MCF 10A (cell line): Measurements from ENCODE around the gene COMMD10. TPM values are rescaled to one million over a fixed set of nuclear protein-coding genes. Genes with fewer than 3 reads are reported as not detected.

Experiments
- BruUV-seq: library from RNA; stranded (reverse); fragments of 400-500 nt; replicated peaks from 2 replicates; lab custom pipeline; 2021; lab: Mats Ljungman, UMichigan
- CTCF ChIA-PET: fragments of 300-600 bp; sonication (Branson Sonifier 250); formaldehyde crosslinking; extraction: SDS; loops from one replicate; lab custom pipeline; 2021; ENCODE audit warnings: antibody characterized with exemption, inconsistent platforms; lab: Yijun Ruan, JAX
- POLR2A ChIA-PET: fragments of 300-600, 350-650 bp; sonication (Branson Sonifier 250); formaldehyde crosslinking; extraction: SDS; loops from one replicate; lab custom pipeline; 2020; ENCODE audit warnings: antibody characterized with exemption, inconsistent platforms; lab: Yijun Ruan, JAX
- DNase-seq: peaks from one replicate; pipeline ENCODE4 v3.0.0-alpha.2; 2018; ENCODE audit not compliant: unreplicated experiment
- H3K27ac Mint-ChIP-seq: one replicate; pipeline ENCODE4 v1.8.0; 2022; ENCODE audit warnings: mild to moderate bottlenecking, low read depth, mixed read lengths; ENCODE audit not compliant: unreplicated experiment
- H3K27me3 Mint-ChIP-seq: one replicate; pipeline ENCODE4 v1.8.0; 2022; ENCODE audit warnings: mixed read lengths; ENCODE audit not compliant: insufficient read depth, unreplicated experiment
- H3K36me3 Mint-ChIP-seq: one replicate; pipeline ENCODE4 v1.8.0; 2022; ENCODE audit warnings: mild to moderate bottlenecking, moderate library complexity, mixed read lengths; ENCODE audit not compliant: insufficient read depth, unreplicated experiment
- H3K4me1 Mint-ChIP-seq: one replicate; pipeline ENCODE4 v1.8.0; 2022; ENCODE audit warnings: mixed read lengths; ENCODE audit not compliant: insufficient read depth, unreplicated experiment
- H3K4me3 Mint-ChIP-seq: one replicate; pipeline ENCODE4 v1.8.0; 2022; ENCODE audit warnings: mild to moderate bottlenecking, moderate library complexity, mixed read lengths; ENCODE audit not compliant: unreplicated experiment
- H3K9me3 Mint-ChIP-seq: one replicate; pipeline ENCODE4 v1.8.0; 2022; ENCODE audit warnings: mixed read lengths; ENCODE audit not compliant: unreplicated experiment
- intact Hi-C: fragments of 100-400 bp; cut with micrococcal nuclease; formaldehyde crosslinking; loops from 2 replicates; pipeline ENCODE4 v1.14.1; 2022
- total RNA-seq: library from RNA; stranded (reverse); gene quantifications from 2 replicates; pipeline ENCODE4 v1.2.3, GENCODE V29; 2022
- TF ChIP-seq, protein P1 (sequence below): fragments of 200-600 bp; IDR thresholded peaks from one replicate; pipeline ENCODE4 v1.8.0; 2022; ENCODE audit warnings: antibody characterized with exemption, mild to moderate bottlenecking; ENCODE audit not compliant: unreplicated experiment

The COMMD10 gene
- total RNA-seq, 1 experiment from 2014 or later: 23.2 TPM

DNA sequence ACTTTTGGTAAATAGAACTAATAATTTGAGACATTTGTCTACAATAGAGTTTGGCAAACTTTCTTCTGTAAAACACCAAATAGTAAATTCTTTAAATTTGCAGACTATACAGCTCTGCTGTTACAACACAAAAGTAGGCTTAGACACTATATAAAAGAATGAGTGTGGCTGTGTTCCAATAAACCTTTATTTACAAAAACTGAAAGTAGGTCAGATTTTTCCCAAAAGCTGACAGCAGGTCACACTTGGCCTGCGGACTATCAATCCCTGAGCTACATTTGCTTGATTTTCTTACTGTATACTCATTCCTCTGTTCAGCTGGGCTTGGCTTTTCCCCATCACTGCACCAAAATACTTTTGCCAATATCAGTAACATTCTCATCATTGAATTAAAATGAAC is 189.4 kb downstream of the COMMD10 start:
- H3K27me3 Mint-ChIP-seq: no peaks in the 10 kb centered on the region
- no peak overlapping the region for H3K27ac Mint-ChIP-seq
- TF ChIP-seq, protein P1, sequence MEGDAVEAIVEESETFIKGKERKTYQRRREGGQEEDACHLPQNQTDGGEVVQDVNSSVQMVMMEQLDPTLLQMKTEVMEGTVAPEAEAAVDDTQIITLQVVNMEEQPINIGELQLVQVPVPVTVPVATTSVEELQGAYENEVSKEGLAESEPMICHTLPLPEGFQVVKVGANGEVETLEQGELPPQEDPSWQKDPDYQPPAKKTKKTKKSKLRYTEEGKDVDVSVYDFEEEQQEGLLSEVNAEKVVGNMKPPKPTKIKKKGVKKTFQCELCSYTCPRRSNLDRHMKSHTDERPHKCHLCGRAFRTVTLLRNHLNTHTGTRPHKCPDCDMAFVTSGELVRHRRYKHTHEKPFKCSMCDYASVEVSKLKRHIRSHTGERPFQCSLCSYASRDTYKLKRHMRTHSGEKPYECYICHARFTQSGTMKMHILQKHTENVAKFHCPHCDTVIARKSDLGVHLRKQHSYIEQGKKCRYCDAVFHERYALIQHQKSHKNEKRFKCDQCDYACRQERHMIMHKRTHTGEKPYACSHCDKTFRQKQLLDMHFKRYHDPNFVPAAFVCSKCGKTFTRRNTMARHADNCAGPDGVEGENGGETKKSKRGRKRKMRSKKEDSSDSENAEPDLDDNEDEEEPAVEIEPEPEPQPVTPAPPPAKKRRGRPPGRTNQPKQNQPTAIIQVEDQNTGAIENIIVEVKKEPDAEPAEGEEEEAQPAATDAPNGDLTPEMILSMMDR: no peak
- ChIA-PET CTCF (no interaction called here), POLR2A (no interaction called here)
- intact Hi-C loops: no loop called here
- H3K36me3 Mint-ChIP-seq: no peaks in the 10 kb centered on the region
- peaks cover 8% of the 10 kb centered on the region for H3K9me3 Mint-ChIP-seq
- peaks cover 7% of the 10 kb centered on the region for H3K4me1 Mint-ChIP-seq
- BruUV-seq: no TSS peak
- no peak overlapping the region for H3K4me3 Mint-ChIP-seq
- DNase-seq: no peak

DNA sequence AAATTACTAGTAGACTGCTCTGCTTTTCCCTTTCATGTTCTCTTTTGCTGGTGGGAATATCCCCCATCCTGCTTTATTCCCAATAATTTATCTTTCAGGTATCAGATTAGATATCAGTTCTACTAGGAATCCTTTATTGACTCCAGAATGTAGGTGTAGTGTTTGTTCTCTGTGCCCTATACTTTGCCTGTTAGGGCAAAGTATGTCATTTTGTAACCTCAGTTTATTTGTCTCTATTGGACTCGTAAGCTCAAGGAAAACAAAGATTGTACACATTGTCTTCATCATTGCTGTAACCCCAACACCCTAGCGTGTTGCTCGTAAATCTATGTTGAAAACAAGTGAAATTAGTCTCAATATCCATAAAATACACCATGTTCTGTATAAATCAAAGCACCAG is 190.5 kb downstream of the COMMD10 start:
- Mint-ChIP-seq H3K27ac (no peak overlapping the region), H3K27me3 (no peaks in the 10 kb centered on the region), H3K4me3 (no peak overlapping the region), H3K9me3 (peaks cover 8% of the 10 kb centered on the region), H3K36me3 (no peaks in the 10 kb centered on the region), H3K4me1 (peaks cover 7% of the 10 kb centered on the region)
- ChIA-PET POLR2A (interaction anchor here (0.6 kb wide), 1 partner anchor 50 kb away, joined by 3 read pairs; no protein-coding TSS in a partner anchor), CTCF (no interaction called here)
- BruUV-seq: no TSS peak
- intact Hi-C loops: no loop called here
- DNase-seq: no peak
- TF ChIP-seq, protein P1: no peak

DNA sequence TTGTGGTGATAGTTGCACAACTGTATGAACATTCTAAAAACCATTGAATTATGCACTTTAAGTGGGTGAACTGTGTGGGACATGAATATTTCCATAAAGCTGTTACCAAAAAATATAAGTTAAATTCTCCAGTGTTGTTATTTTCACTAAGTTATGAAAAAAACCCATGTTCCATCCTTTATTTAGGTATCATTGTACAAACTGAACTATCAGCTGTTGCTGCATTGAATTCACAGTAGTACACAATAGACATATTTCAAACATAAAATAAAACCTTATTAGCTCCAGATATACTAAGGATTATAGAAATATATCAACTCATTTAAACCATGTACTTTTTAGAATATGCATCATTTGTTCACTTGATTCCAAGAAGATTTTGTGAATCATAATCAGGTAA is 192.1 kb downstream of the COMMD10 start:
- BruUV-seq: no TSS peak
- TF ChIP-seq, protein P1: no peak
- H3K27me3 Mint-ChIP-seq: no peaks in the 10 kb centered on the region

DNA sequence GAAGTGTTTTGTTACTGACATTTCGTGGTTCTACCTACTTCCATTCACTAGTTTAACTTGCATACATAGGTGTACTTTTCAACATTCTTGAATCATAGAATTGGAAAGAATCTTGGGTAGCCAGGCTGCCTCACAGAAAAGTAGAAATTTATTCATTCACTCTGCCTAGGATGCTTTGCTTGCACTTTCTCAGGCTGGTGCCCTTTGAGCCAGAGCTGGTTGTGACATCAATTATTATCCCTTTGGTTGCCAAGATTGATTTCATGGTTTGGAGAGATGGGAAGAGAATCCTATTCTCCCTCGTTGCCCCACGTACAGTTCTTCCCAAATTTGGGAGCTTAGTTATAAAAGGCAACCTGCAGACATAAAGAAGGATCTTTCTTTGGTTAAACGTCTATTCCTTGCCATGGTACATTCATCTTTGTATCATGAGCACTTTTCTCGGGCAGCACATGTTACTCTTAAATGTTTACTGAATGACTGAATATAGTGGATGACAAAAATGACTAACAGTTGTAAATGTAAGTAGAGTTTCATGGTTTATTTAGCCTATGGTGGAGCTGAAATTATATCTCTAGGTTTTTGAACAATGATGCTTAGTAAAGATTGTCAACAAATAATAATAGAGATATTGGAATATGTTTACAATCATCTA is 195.5 kb downstream of the COMMD10 start:
- CTCF ChIA-PET: no interaction called here
- peaks cover 8% of the 10 kb centered on the region for H3K9me3 Mint-ChIP-seq
- H3K27ac Mint-ChIP-seq: no peak overlapping the region
- POLR2A ChIA-PET: no interaction called here
- intact Hi-C loops: no loop called here
- H3K27me3 Mint-ChIP-seq: no peaks in the 10 kb centered on the region
- peaks cover 5% of the 10 kb centered on the region for H3K36me3 Mint-ChIP-seq
- DNase-seq: no peak
- peaks cover 6% of the 10 kb centered on the region for H3K4me1 Mint-ChIP-seq
- BruUV-seq: no TSS peak
- TF ChIP-seq, protein P1: no peak
- H3K4me3 Mint-ChIP-seq: no peak overlapping the region

More for the DNA sequence above, 192.1 kb downstream of the COMMD10 start:
- intact Hi-C loops: no loop called here
- ChIA-PET POLR2A (no interaction called here), CTCF (no interaction called here)
- no peak for DNase-seq
- H3K4me1 Mint-ChIP-seq: peaks cover 8% of the 10 kb centered on the region
- H3K36me3 Mint-ChIP-seq: no peaks in the 10 kb centered on the region
- H3K4me3 Mint-ChIP-seq: no peak overlapping the region
- no peak overlapping the region for H3K27ac Mint-ChIP-seq
- peaks cover 10% of the 10 kb centered on the region for H3K9me3 Mint-ChIP-seq
